K562 treated with DMSO at 1 percent for 4 hours (cell line): ENCODE measurements around the gene STAT3. TPM values are rescaled to one million over a fixed set of nuclear protein-coding genes. Genes with fewer than 3 reads are reported as not detected.

Experiments used
- total RNA-seq: library from RNA; unstranded; fragments of 300-600 nt; gene quantifications from 2 replicates; pipeline ENCODE4 v1.2.3, GENCODE V29; 2022; ENCODE audit not compliant: insufficient read depth

STAT3 gene
- 75.1 and 79.1 TPM in 2 replicates for total RNA-seq

DNA sequence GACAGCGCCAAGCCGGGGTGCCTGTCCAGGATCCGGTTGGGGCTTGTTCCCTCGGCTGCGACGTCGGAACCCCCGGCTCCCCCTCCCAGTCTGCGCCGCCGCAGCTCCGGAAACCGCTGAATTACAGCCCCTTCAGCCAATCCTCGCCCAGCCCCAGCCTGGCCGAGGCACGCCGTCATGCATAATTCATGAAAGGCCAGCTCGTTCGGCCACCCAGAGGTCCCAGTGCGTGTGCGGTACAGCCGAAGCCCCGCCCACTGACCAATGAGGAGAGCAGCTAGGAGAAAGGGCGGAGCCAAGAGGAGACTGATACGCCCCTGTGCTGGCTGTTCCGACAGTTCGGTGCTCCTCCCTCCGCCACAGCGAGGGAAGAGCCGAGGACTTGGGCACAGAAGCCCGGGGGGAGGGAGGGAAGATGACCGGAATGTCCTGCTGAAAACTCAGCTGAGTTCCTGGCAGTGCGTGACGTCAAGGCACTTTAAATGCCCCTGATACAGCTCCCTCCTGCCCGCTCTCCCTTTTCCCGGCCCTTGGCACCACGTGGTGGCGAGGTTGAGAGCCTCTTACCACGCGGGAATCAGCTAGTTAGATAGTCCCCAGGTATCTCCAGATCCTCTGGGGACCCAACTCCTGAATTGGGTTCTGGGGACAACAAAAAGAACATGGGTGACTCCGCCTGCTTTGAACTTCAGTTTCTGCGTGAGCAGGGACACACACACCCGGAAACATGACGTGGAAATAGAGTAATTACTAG lies at the start of gene STAT3:
STAT3 (minus strand) TSS at position 62 of the 754 bp plus-strand sequence. CDS start 39,926 bp downstream, outside the sequence.

DNA sequence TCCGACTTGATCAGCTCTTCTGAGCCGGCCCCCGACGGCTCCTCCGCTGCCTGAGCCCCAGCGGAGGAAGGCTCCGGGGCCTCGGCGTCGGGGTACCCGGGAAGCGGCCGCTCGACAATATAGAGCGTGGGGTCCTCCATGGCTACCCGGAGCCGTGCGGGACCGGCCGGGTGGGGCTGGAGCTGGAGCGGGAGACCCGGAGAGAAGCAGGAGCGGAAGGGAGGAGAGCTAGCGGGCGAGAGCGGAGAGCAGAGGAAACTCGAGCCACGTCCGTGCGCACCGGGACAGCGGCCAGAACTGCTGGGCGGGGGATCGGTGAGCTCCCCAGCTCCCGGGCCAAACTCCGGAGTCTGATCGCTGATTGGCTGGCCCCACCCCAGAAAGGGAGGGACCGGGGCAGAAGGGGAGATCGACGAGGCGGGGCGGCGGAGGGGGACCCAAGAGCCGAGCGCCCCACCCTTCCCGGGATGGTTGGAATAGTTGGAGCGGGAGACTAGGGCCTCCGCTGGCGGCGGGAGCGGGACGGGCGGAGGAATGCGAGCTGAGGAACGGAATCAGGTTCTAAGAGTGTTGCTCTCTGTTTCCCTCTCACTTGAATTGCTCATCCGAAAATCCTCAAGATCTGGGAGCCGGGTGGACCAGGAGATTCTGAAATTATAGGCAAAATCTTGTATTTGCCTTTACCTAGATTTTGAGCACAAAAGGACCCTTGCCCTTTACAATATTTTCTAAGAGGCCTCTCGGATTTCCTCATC lies 34.9 kb upstream of the STAT3 start, which contains the start of gene CAVIN1:
CAVIN1 (minus strand) TSS at position 299 of the 755 bp plus-strand sequence; CDS start at position 140, 159 bp downstream.

DNA sequence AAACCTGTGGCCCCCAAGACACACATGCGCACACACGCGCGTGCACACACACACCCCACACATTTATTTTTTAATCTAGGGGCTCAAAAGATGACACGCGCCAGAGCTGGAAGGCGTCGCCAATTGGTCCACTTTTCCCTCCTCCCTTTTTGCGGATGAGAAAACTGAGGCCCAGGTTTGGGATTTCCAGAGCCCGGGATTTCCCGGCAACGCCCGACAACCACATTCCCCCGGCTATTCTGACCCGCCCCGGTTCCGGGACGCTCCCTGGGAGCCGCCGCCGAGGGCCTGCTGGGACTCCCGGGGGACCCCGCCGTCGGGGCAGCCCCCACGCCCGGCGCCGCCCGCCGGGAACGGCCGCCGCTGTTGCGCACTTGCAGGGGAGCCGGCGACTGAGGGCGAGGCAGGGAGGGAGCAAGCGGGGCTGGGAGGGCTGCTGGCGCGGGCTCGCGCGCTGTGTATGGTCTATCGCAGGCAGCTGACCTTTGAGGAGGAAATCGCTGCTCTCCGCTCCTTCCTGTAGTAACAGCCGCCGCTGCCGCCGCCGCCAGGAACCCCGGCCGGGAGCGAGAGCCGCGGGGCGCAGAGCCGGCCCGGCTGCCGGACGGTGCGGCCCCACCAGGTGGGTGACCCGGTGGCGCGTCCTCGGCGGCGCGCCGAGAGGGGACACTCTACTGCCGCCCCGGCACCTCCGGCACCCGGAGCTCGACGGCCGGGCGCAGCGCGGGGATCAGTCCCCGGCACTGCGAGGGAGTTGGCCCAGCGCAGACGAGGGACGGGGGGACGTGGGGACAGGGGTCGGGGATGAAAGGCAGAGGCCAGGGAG lies 100.1 kb downstream of the STAT3 start, which contains the start of gene STAT5A:
STAT5A (plus strand) TSS at position 522 of the 826 bp plus-strand sequence. CDS start 914 bp downstream, outside the sequence.

DNA sequence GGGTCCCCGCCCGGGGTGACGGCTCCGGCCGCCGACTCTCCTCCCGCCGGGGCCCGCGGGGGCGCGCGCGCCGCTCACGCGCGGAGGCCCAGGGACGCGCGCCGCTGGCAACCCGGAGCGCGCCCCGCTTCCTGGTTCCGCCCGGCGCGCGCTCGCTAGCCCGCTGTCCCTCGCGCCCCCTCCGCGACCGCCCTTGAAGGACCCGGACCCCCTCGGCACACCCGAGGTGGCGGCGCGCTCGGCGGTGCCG lies 112.0 kb downstream of the STAT3 start, which contains the start of gene STAT5B:
STAT5B (minus strand) TSS at position 33 of the 250 bp plus-strand sequence. CDS start 44,264 bp downstream, outside the sequence.

Other genes with a start within 250 kb of the STAT3 start
- gene RAB5C, start 233.5 kb downstream of the STAT3 start, total RNA-seq: 137 and 153 TPM in 2 replicates
- gene KCNH4, start 207.3 kb downstream of the STAT3 start, total RNA-seq: 0.30 and 0.32 TPM in 2 replicates
- gene HCRT, start 203.0 kb downstream of the STAT3 start, total RNA-seq: not detected in 2 replicates
- gene GHDC, start 193.9 kb downstream of the STAT3 start, total RNA-seq: 21.9 and 25.3 TPM in 2 replicates
- 66.4 and 69.2 TPM in 2 replicates for gene STAT5B, start 112.1 kb downstream of the STAT3 start, total RNA-seq
- 95.5 and 97.4 TPM in 2 replicates for gene STAT5A, start 99.9 kb downstream of the STAT3 start, total RNA-seq
- 71.3 and 82.9 TPM in 2 replicates for gene CAVIN1, start 34.8 kb upstream of the STAT3 start, total RNA-seq
- gene ATP6V0A1, start 70.4 kb upstream of the STAT3 start, total RNA-seq: 52.6 and 60.6 TPM in 2 replicates
- 13.2 and 16.3 TPM in 2 replicates for gene NAGLU, start 147.8 kb upstream of the STAT3 start, total RNA-seq
- 7.7 and 8.1 TPM in 2 replicates for gene HSD17B1, start 164.5 kb upstream of the STAT3 start, total RNA-seq
- 109 and 140 TPM in 2 replicates for gene COASY, start 173.7 kb upstream of the STAT3 start, total RNA-seq
- gene MLX, start 178.7 kb upstream of the STAT3 start, total RNA-seq: 31.3 and 35.0 TPM in 2 replicates
- 52.8 and 68.2 TPM in 2 replicates for gene PSMC3IP, start 189.3 kb upstream of the STAT3 start, total RNA-seq
- gene RETREG3, start 220.9 kb upstream of the STAT3 start, total RNA-seq: 19.3 and 21.9 TPM in 2 replicates
- 113 and 129 TPM in 2 replicates for gene TUBG1, start 221.2 kb upstream of the STAT3 start, total RNA-seq